Left ventricle myocardium inferior (tissue), 1 donor: ENCODE measurements around the gene ARL4A. TPM values are rescaled to one million over a fixed set of nuclear protein-coding genes. Genes with fewer than 3 reads are reported as not detected.
"Not testable (repeated sequence)": the region's sequence is repeated elsewhere in the genome, so short reads cannot be mapped to it uniquely, and the experiment has no call there.

ENCODE experiments used
- DNase-seq: peaks from one replicate; pipeline ENCODE4 v3.0.0-alpha.2; 2020
- H3K27ac ChIP-seq: fragments of 200-600 bp; replicated peaks from 2 replicates; pipeline ENCODE4 v1.8.0; 2021
- H3K27me3 ChIP-seq: fragments of 200-600 bp; 2 replicates; pipeline ENCODE4 v1.8.0; 2021; ENCODE audit warnings: low read depth
- H3K36me3 ChIP-seq: fragments of 200-600 bp; 2 replicates; pipeline ENCODE4 v1.8.0; 2021
- H3K4me1 ChIP-seq: fragments of 200-600 bp; 2 replicates; pipeline ENCODE4 v1.8.0; 2021
- H3K4me3 ChIP-seq: fragments of 200-600 bp; 2 replicates; pipeline ENCODE4 v1.8.0; 2021; ENCODE audit warnings: mild to moderate bottlenecking, moderate library complexity
- H3K9me3 ChIP-seq: fragments of 200-600 bp; replicated peaks from 2 replicates; pipeline ENCODE4 v1.8.0; 2021
- intact Hi-C: fragments of 100-400 bp; cut with micrococcal nuclease; formaldehyde crosslinking; loops from one replicate; pipeline ENCODE4 v1.11.0; 2022
- total RNA-seq: library from RNA; stranded (reverse); fragmentation: NEBNext Ultra II Directional; extraction: Animal tissue kit (Norgen Biotek cat#: 25700); gene quantifications from one replicate; pipeline ENCODE4 v1.2.1, GENCODE V29; 2021
- TF ChIP-seq, protein P1 (sequence below): fragments of 200-600 bp; IDR thresholded peaks from 2 replicates; pipeline ENCODE4 v1.8.0; 2021; ENCODE audit warnings: antibody characterized with exemption, mild to moderate bottlenecking, borderline replicate concordance
- donor health status: DM: no; HTN: yes; CAD: no; lungs with severe emphysema.

ARL4A gene
- total RNA-seq, 1 donor from 2014 or later: 11.5 TPM

DNA sequence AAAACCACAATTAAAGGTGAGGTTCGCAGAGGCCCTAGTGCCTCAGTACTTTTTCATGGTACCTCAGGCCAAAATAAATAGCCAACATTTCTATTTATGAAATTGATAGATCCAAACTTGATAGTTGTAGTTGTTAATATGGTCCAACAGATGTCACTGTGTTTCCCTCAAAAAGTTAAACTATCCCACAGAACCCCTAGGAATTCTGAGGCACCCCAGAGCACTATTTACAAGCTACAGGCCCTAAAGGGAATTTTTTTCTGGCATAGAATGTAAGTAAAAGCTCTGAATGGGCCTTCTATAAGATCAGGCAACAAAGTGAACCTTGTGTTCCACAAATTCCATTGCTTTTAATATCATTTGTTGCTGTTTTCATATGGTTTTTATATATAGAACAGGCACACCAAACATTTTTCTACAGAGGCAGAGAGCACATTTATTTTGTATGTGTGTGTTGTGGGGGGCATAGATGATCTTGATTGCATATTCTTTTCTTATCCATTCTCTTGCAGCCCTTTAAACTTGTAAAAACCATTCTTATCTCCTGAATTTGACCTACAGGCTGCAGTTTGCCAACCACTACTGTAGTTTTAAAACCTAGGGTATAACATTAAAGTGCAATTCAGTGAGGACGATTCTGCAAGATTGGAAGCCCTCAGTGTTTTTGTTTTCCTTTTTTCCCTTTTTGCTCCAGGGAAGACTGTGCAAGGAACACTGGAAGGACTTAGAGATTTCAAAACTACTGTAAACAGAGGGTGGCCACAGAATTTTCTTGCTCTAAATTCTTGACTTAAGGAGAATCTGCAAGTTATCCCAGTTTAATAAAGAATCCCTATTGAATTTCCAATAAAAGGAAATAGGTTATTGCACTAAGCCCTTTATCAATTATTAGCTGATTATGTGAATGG lies 3.5 kb upstream of the ARL4A start:
- no peaks in the 10 kb centered on the region for H3K27me3 ChIP-seq
- H3K9me3 ChIP-seq: no peaks in the 10 kb centered on the region
- DNase-seq: no peak
- no peak overlapping the region for H3K4me3 ChIP-seq
- TF ChIP-seq, protein P1, sequence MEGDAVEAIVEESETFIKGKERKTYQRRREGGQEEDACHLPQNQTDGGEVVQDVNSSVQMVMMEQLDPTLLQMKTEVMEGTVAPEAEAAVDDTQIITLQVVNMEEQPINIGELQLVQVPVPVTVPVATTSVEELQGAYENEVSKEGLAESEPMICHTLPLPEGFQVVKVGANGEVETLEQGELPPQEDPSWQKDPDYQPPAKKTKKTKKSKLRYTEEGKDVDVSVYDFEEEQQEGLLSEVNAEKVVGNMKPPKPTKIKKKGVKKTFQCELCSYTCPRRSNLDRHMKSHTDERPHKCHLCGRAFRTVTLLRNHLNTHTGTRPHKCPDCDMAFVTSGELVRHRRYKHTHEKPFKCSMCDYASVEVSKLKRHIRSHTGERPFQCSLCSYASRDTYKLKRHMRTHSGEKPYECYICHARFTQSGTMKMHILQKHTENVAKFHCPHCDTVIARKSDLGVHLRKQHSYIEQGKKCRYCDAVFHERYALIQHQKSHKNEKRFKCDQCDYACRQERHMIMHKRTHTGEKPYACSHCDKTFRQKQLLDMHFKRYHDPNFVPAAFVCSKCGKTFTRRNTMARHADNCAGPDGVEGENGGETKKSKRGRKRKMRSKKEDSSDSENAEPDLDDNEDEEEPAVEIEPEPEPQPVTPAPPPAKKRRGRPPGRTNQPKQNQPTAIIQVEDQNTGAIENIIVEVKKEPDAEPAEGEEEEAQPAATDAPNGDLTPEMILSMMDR: peak; percentile 51
- H3K27ac ChIP-seq: no peak overlapping the region
- intact Hi-C loops: no loop called here
- no peaks in the 10 kb centered on the region for H3K36me3 ChIP-seq
- H3K4me1 ChIP-seq: peaks cover 19% of the 10 kb centered on the region

DNA sequence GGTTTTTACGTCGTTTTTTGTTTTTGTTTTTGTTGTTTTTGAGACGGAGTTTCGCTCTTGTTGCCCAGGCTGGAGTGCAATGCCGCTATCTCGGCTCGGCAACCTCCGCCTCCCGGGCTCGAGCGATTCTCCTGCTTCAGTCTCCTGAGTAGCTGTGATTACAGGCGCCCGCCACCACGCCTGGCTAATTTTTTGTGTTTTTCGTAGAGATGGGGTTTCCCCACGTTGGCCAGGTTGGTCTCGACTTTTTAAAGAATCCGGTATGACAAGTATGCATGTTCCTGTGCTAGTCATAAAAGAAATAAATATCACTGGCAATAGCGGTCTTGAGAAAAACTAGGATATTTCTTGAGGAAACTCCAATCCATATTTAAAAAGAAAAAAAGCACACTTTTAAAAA lies 2.7 kb upstream of the ARL4A start:
- Histone ChIP-seq H3K9me3 (no peaks in the 10 kb centered on the region), H3K27me3 (no peaks in the 10 kb centered on the region), H3K36me3 (no peaks in the 10 kb centered on the region), H3K4me3 (no peak overlapping the region), H3K4me1 (peaks cover 27% of the 10 kb centered on the region), H3K27ac (no peak overlapping the region)
- TF ChIP-seq, protein P1: no peak
- intact Hi-C loops: loop anchor here (5.0 kb wide), 1 partner anchor 493 kb away; no protein-coding TSS in a partner anchor
- DNase-seq: no peak

DNA sequence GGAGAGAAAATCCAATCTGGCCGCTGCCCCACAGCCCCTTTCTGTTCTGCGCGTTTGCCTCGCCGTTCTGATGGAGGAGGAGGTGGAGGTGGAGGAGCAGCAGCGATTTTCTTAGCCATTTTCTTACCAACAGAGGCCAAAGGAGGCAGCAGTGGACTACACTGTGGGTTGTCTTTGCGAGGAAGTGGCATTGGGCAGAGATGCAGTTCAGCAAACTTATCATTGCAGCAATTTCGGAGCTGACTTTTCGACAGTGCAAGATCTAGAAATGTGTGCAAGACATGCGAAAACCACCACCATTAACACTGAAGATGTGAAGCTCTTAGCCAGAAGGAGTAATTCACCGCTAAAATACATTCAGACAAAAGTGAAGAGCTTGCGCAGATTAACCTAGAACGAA lies 1.9 kb upstream of the ARL4A start:
- Histone ChIP-seq H3K27me3 (no peaks in the 10 kb centered on the region), H3K4me1 (peaks cover 35% of the 10 kb centered on the region), H3K27ac (peak overlapping the region; percentile 91), H3K36me3 (no peaks in the 10 kb centered on the region), H3K4me3 (peak overlapping the region; percentile 89), H3K9me3 (no peaks in the 10 kb centered on the region)
- TF ChIP-seq, protein P1: peak; percentile 57
- no peak for DNase-seq
- intact Hi-C loops: loop anchor here (5.0 kb wide), 1 partner anchor 492 kb away; no protein-coding TSS in a partner anchor

DNA sequence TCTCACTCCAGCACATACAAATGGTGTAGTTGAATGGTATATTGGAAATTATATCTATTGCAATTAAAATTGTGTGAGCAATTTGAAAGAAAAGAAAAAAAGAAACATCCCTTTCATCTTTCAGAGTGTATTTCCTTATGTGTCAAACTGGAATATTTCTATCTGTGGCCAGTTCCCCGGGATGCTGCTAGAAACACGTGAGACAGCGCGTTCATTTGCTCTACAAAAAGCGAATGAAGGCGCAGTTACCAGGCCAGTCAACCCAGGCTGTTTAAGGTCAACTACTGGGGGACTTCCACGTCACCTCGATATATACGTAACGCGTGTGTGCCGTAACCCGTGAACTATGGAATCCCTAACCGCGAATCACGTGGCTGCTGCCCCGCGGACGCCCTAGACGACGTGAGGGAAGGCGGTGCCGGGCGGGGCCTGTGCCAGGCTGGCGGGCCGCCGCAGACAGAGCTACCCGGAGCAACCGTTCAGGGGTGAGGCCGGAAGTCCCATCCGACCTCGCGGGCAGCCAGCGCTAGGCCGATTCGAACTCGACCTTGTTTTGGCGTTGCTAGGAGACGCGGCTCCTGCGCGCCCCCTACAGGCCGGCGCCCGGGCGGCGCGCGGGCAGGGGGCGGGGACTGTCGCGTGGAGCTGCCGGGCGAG lies 1.1 kb upstream of the ARL4A start:
- H3K36me3 ChIP-seq: no peaks in the 10 kb centered on the region
- peak overlapping the region; percentile 89 for H3K4me3 ChIP-seq
- H3K27me3 ChIP-seq: no peaks in the 10 kb centered on the region
- H3K27ac ChIP-seq: peak overlapping the region; percentile 91
- H3K4me1 ChIP-seq: peaks cover 42% of the 10 kb centered on the region
- no peaks in the 10 kb centered on the region for H3K9me3 ChIP-seq
- DNase-seq: peak; percentile 90
- intact Hi-C loops: loop anchor here (5.0 kb wide), 1 partner anchor 491 kb away; no protein-coding TSS in a partner anchor
- TF ChIP-seq, protein P1: peak; percentile 96

DNA sequence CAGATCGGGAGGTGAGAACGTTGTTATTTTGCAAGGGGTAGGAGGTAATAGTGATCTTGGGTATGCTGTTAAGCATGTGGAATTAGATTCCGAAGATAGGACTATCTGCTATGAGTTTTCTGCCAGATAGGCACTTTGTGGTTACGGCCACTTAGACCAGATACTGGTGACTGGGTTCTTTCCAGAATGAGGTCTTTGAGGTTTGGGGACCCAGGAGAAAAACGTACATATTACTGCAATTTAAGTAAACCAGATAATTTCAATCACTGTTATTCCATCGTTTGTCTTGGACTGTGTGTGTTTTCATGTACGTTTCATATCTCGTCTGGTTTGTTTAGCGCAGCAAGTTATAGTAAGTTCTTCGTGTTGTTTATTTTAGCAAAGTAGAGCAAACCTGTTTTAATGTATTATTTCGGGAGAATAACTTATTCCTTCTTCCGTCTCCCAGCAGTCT lies 312 bp downstream of the ARL4A start:
- TF ChIP-seq, protein P1: no peak
- no peak for DNase-seq
- intact Hi-C loops: loop anchor here (5.0 kb wide), 1 partner anchor 490 kb away; no protein-coding TSS in a partner anchor

DNA sequence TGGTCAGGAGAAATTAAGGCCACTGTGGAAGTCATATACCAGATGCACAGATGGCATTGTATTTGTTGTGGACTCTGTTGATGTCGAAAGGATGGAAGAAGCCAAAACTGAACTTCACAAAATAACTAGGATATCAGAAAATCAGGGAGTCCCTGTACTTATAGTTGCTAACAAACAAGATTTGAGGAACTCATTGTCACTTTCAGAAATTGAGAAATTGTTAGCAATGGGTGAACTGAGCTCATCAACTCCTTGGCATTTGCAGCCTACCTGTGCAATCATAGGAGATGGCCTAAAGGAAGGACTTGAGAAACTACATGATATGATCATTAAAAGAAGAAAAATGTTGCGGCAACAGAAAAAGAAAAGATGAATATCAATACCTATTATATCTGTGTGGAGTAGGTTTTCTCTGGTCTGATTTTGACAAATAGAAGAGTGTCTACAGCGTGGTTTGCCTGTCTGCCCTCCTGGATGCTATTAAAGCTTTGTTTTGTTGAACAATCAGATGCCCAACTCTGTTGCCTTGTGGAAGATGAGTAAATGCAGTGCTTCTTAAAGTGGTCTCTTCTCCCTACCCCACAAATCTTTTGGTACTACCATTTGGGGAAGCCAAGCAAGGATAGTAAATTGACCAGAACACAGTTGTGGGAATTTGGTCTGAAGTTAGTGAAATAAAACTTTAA lies 1.2 kb downstream of the ARL4A start:
- Histone ChIP-seq H3K4me1 (peaks cover 42% of the 10 kb centered on the region), H3K27ac (peak overlapping the region; percentile 91), H3K4me3 (peak overlapping the region; percentile 89)
- not testable (repeated sequence) for H3K9me3 ChIP-seq, H3K36me3 ChIP-seq, H3K27me3 ChIP-seq, DNase-seq
- intact Hi-C loops: loop anchor here (5.0 kb wide), 1 partner anchor 489 kb away; no protein-coding TSS in a partner anchor

More for the DNA sequence above, 312 bp downstream of the ARL4A start:
- Histone ChIP-seq H3K27ac (peak overlapping the region; percentile 91), H3K4me1 (peaks cover 42% of the 10 kb centered on the region), H3K9me3 (no peaks in the 10 kb centered on the region), H3K4me3 (peak overlapping the region; percentile 89), H3K27me3 (no peaks in the 10 kb centered on the region), H3K36me3 (no peaks in the 10 kb centered on the region)
